Trophoblast cell (in vitro differentiated cells and primary cell): ENCODE results near the gene MPIG6B.

Experiments used
- DNase-seq, 2 donors: peaks; one replicate each; pipeline ENCODE4 v3.0.0-alpha.2; 2016
- H2AFZ ChIP-seq: 2 replicates; pipeline ENCODE4 v1.6.1; 2013; ENCODE audit warnings: low read length, moderate library complexity, mild to moderate bottlenecking; ENCODE audit not compliant: insufficient read depth, poor library complexity
- H2AK5ac ChIP-seq: 2 replicates; pipeline ENCODE4 v1.6.1; 2013; ENCODE audit warnings: mild to moderate bottlenecking, low read length
- H2BK120ac ChIP-seq: 2 replicates; pipeline ENCODE4 v1.6.1; 2013; ENCODE audit warnings: low read length, mild to moderate bottlenecking, moderate library complexity; ENCODE audit not compliant: insufficient read depth, poor library complexity
- H2BK12ac ChIP-seq: 2 replicates; pipeline ENCODE4 v1.6.1; 2013; ENCODE audit warnings: mild to moderate bottlenecking, low read length, moderate library complexity
- H2BK5ac ChIP-seq: 2 replicates; pipeline ENCODE4 v1.6.1; 2013; ENCODE audit warnings: low read length, low read depth, moderate library complexity, mild to moderate bottlenecking; ENCODE audit not compliant: poor library complexity
- H3K14ac ChIP-seq: 2 replicates; pipeline ENCODE4 v1.6.1; 2013; ENCODE audit warnings: mild to moderate bottlenecking, low read length
- H3K18ac ChIP-seq: 2 replicates; pipeline ENCODE4 v1.6.1; 2013; ENCODE audit warnings: mild to moderate bottlenecking, low read length
- H3K23ac ChIP-seq: 2 replicates; pipeline ENCODE4 v1.6.1; 2013; ENCODE audit warnings: low read length
- H3K27ac ChIP-seq: 2 replicates; pipeline ENCODE4 v1.5.1; 2013; ENCODE audit warnings: low read depth, mild to moderate bottlenecking, inconsistent platforms, low read length, moderate library complexity
- H3K27me3 ChIP-seq: 2 replicates; pipeline ENCODE4 v1.6.1; 2013; ENCODE audit warnings: inconsistent platforms, mild to moderate bottlenecking, low read length, moderate library complexity; ENCODE audit not compliant: insufficient read depth
- H3K36me3 ChIP-seq, 2 experiments: 1 replicate in 1 of 2; 2 replicates in 1 of 2; pipeline ENCODE4 v1.6.1; 2013; ENCODE audit warnings: low read length in 2 of 2, mild to moderate bottlenecking in 2 of 2, moderate library complexity in 1 of 2; ENCODE audit not compliant: insufficient read depth in 2 of 2, control insufficient read depth in 1 of 2
- H3K4ac ChIP-seq: 2 replicates; pipeline ENCODE4 v1.6.1; 2013; ENCODE audit warnings: low read depth, mild to moderate bottlenecking, low read length, moderate library complexity
- H3K4me1 ChIP-seq, 2 experiments: 1 replicate in 1 of 2; 2 replicates in 1 of 2; pipeline ENCODE4 v1.6.1; 2013; ENCODE audit warnings: low read length in 2 of 2, mild to moderate bottlenecking in 2 of 2, moderate library complexity in 1 of 2; ENCODE audit not compliant: insufficient read depth in 2 of 2, control insufficient read depth in 1 of 2
- H3K4me2 ChIP-seq: 2 replicates; pipeline ENCODE4 v1.6.1; 2013; ENCODE audit warnings: inconsistent platforms, mild to moderate bottlenecking, low read length, moderate library complexity
- H3K4me3 ChIP-seq: 2 replicates; pipeline ENCODE4 v1.5.1; 2013; ENCODE audit warnings: mild to moderate bottlenecking, low read depth, low read length, inconsistent platforms
- H3K79me1 ChIP-seq: one replicate; pipeline ENCODE4 v1.6.1; 2013; ENCODE audit warnings: low read length
- H3K79me2 ChIP-seq: 2 replicates; pipeline ENCODE4 v1.6.1; 2013; ENCODE audit warnings: low read length, mild to moderate bottlenecking; ENCODE audit not compliant: control insufficient read depth, insufficient read depth, poor library complexity
- H3K9ac ChIP-seq: 2 replicates; pipeline ENCODE4 v1.6.1; 2013; ENCODE audit warnings: mild to moderate bottlenecking, low read length
- H3K9me3 ChIP-seq: 2 replicates; pipeline ENCODE4 v1.6.1; 2013; ENCODE audit warnings: low read depth, mild to moderate bottlenecking, control low read depth, inconsistent platforms, low read length; ENCODE audit not compliant: insufficient read depth
- H4K12ac ChIP-seq: 2 replicates; pipeline ENCODE4 v1.6.1; 2013; ENCODE audit warnings: low read depth, mild to moderate bottlenecking, low read length, moderate library complexity
- H4K8ac ChIP-seq: 2 replicates; pipeline ENCODE4 v1.6.1; 2013; ENCODE audit warnings: low read depth, mild to moderate bottlenecking, low read length, moderate library complexity
- H4K91ac ChIP-seq: one replicate; pipeline ENCODE4 v1.6.1; 2013; ENCODE audit warnings: low read depth, mild to moderate bottlenecking, low read length, moderate library complexity
- WGBS: extraction: QIAGEN DNeasy Blood & Tissue Kit; methylation state at CpG from one replicate; pipeline ENCODE4 v1.1.7; 2013; ENCODE audit warnings: missing lambda C conversion rate; ENCODE audit not compliant: insufficient read length, insufficient coverage; ENCODE audit errors: extremely low coverage; 5-methylcytosine and 5-hydroxymethylcytosine counted together

The MPIG6B gene

GRCh38 chr6:31725502-31726350 lies 2.6 kb downstream of the MPIG6B start:
- Histone ChIP-seq H2AFZ (no peak overlapping the region), H3K36me3 (peaks cover 21 to 36% of the 10 kb centered on the region in 2 experiments), H3K4me3 (no peak overlapping the region), H3K79me1 (peaks cover 7% of the 10 kb centered on the region), H3K23ac (no peak overlapping the region), H3K18ac (no peak overlapping the region), H2BK120ac (no peak overlapping the region), H3K79me2 (peaks cover 6% of the 10 kb centered on the region), H3K4me1 (peaks cover 6 to 7% of the 10 kb centered on the region in 2 experiments), H2AK5ac (no peak overlapping the region), H3K14ac (no peak overlapping the region), H4K8ac (no peak overlapping the region), H3K4ac (no peak overlapping the region), H4K91ac (no peak overlapping the region), H3K9ac (no peak overlapping the region), H4K12ac (no peak overlapping the region), H3K27ac (no peak overlapping the region), H3K9me3 (no peaks in the 10 kb centered on the region), H2BK5ac (no peak overlapping the region), H3K27me3 (no peaks in the 10 kb centered on the region), H3K4me2 (no peak overlapping the region), H2BK12ac (no peak overlapping the region)
- DNase-seq: peak in 1 of 2 donors; percentile 29
- no CpG with 5 or more reads among the region's 12 CpGs for WGBS

- WGBS: no CpG with 5 or more reads among the region's 7 CpGs
- DNase-seq: peak; percentile 27 to 29
- no peak overlapping the region for H3K18ac ChIP-seq
Observed at GRCh38 chr6:31727034-31727716, 4.0 kb downstream of the MPIG6B start.

GRCh38 chr6:31727717-31728671 lies 4.8 kb downstream of the MPIG6B start:
- peak overlapping the region; percentile 65 for H3K4me2 ChIP-seq
- no peaks in the 10 kb centered on the region for H3K27me3 ChIP-seq
- H4K12ac ChIP-seq: no peak overlapping the region
- peaks cover 7% of the 10 kb centered on the region for H3K79me1 ChIP-seq
- H3K9me3 ChIP-seq: no peaks in the 10 kb centered on the region
- H2BK12ac ChIP-seq: no peak overlapping the region
- H3K36me3 ChIP-seq: peaks cover 34 to 52% of the 10 kb centered on the region in 2 experiments
- H3K4ac ChIP-seq: no peak overlapping the region
- H3K9ac ChIP-seq: no peak overlapping the region
- H3K14ac ChIP-seq: no peak overlapping the region
- peak overlapping the region; percentile 73 for H3K18ac ChIP-seq
- H2AFZ ChIP-seq: no peak overlapping the region
- DNase-seq: no peak
- H3K4me3 ChIP-seq: no peak overlapping the region
- H3K79me2 ChIP-seq: peaks cover 6% of the 10 kb centered on the region
- no CpG with 5 or more reads among the region's 41 CpGs for WGBS
- peaks cover 6 to 7% of the 10 kb centered on the region in 2 experiments for H3K4me1 ChIP-seq
- no peak overlapping the region for H4K8ac ChIP-seq
- no peak overlapping the region for H2AK5ac ChIP-seq
- H2BK5ac ChIP-seq: no peak overlapping the region
- H4K91ac ChIP-seq: no peak overlapping the region
- no peak overlapping the region for H3K23ac ChIP-seq
- no peak overlapping the region for H2BK120ac ChIP-seq
- no peak overlapping the region for H3K27ac ChIP-seq

More at GRCh38 chr6:31727034-31727716, 4.0 kb downstream of the MPIG6B start:
- no peak overlapping the region for H2BK5ac ChIP-seq
- no peaks in the 10 kb centered on the region for H3K27me3 ChIP-seq
- H2BK120ac ChIP-seq: no peak overlapping the region
- no peak overlapping the region for H2BK12ac ChIP-seq
- no peak overlapping the region for H4K8ac ChIP-seq
- no peak overlapping the region for H3K4me3 ChIP-seq
- H4K12ac ChIP-seq: no peak overlapping the region
- no peak overlapping the region for H3K4me2 ChIP-seq
- no peak overlapping the region for H2AK5ac ChIP-seq
- no peak overlapping the region for H4K91ac ChIP-seq
- H3K4ac ChIP-seq: no peak overlapping the region
- no peaks in the 10 kb centered on the region for H3K9me3 ChIP-seq
- peaks cover 6 to 7% of the 10 kb centered on the region in 2 experiments for H3K4me1 ChIP-seq
- no peak overlapping the region for H2AFZ ChIP-seq
- H3K79me1 ChIP-seq: peaks cover 7% of the 10 kb centered on the region
- H3K27ac ChIP-seq: no peak overlapping the region
- H3K36me3 ChIP-seq: peaks cover 29 to 47% of the 10 kb centered on the region in 2 experiments
- peaks cover 6% of the 10 kb centered on the region for H3K79me2 ChIP-seq
- H3K9ac ChIP-seq: no peak overlapping the region
- no peak overlapping the region for H3K23ac ChIP-seq
- no peak overlapping the region for H3K14ac ChIP-seq
